Measurements from ENCODE around the gene NME3.

GRCh38 chr16:1741553-1742165 is 29.7 kb downstream of the NME3 start:
- no peak for TF ChIP-seq ZFX (IDR thresholded peaks at IDR 0.05)
- TF ChIP-seq CTCF (conservative IDR thresholded peaks at IDR 0.05): no peak
